Endothelial cell of umbilical vein (primary cell): Measurements from ENCODE around the gene FNDC3A. TPM values are rescaled to one million over a fixed set of nuclear protein-coding genes. Genes with fewer than 3 reads are reported as not detected.

Experiments
- BruUV-seq: library from RNA; stranded (reverse); fragments of 400-500 nt; replicated peaks from 2 replicates; lab custom pipeline; 2021; lab: Mats Ljungman, UMichigan
- CTCF ChIA-PET: fragments of 300-600, 350-600 bp; sonication (Branson Sonifier 250); formaldehyde crosslinking; loops from one replicate; lab custom pipeline; 2021; ENCODE audit warnings: antibody characterized with exemption, inconsistent platforms; lab: Charles Lee
- POLR2A ChIA-PET: fragments of 300-600, 350-600 bp; sonication (Branson Sonifier 250); formaldehyde crosslinking; loops from one replicate; lab custom pipeline; 2021; ENCODE audit warnings: antibody characterized with exemption, inconsistent platforms; lab: Charles Lee
- DNase-seq: peaks from one replicate; pipeline ENCODE4 v3.0.0-alpha.2; 2011; ENCODE audit warnings: low read depth, low spot score
- FAIRE-seq: peaks from 2 replicates; lab custom pipeline; 2011; peaks lifted over from hg19 to GRCh38; lab: Jason Lieb, UNC
- H2AFZ ChIP-seq: 2 replicates; pipeline ENCODE4 v1.6.0; 2012; ENCODE audit warnings: low read depth, low read length, control low read depth, inconsistent platforms
- H3K27ac ChIP-seq: 2 replicates; pipeline ENCODE4 v1.5.1; 2011; ENCODE audit warnings: low read depth, mild to moderate bottlenecking, control low read depth, low read length, moderate library complexity; ENCODE audit not compliant: insufficient read depth
- H3K27me3 ChIP-seq, 2 experiments: 2 replicates each; pipeline versions ENCODE4 v1.6.0 to v1.6.1; 2011; ENCODE audit warnings: low read length in 2 of 2, mixed read lengths in 1 of 2; ENCODE audit not compliant: control insufficient read depth in 2 of 2, insufficient read depth in 2 of 2
- H3K36me3 ChIP-seq, 2 experiments: 2 replicates in 1 of 2; 3 replicates in 1 of 2; pipeline ENCODE4 v1.5.1; 2011; ENCODE audit warnings: low read length in 2 of 2, mild to moderate bottlenecking in 1 of 2, moderate library complexity in 1 of 2; ENCODE audit not compliant: control insufficient read depth in 2 of 2, insufficient read depth in 2 of 2; ENCODE audit errors: extremely low read depth in 1 of 2
- H3K4me1 ChIP-seq: 3 replicates; pipeline ENCODE4 v1.5.1; 2011; ENCODE audit warnings: mild to moderate bottlenecking, low read length; ENCODE audit not compliant: control insufficient read depth, insufficient read depth; ENCODE audit errors: extremely low read depth
- H3K4me2 ChIP-seq: 2 replicates; pipeline ENCODE4 v1.6.1; 2011; ENCODE audit warnings: low read length, control low read depth, mixed read lengths; ENCODE audit not compliant: insufficient read depth
- H3K4me3 ChIP-seq, 3 experiments: fragments of 200-600 bp in 1 of 3; sonication (generic), shearing (Covaris generic) in 1 of 3; replicated peaks in 1 of 3; 2 replicates each; pipeline ENCODE4 v1.5.1; 2011 to 2016; ENCODE audit warnings: control low read depth in 3 of 3, low read length in 3 of 3, mild to moderate bottlenecking in 2 of 3, inconsistent platforms in 1 of 3, low read depth in 1 of 3, moderate library complexity in 1 of 3; ENCODE audit not compliant: insufficient read depth in 1 of 3
- H3K79me2 ChIP-seq: 2 replicates; pipeline ENCODE4 v1.6.0; 2012; ENCODE audit warnings: low read length, inconsistent platforms; ENCODE audit not compliant: control insufficient read depth, insufficient read depth
- H3K9ac ChIP-seq: replicated peaks from 2 replicates; pipeline ENCODE3; 2011; ENCODE audit warnings: low read length, control low read depth; ENCODE audit not compliant: insufficient read depth; ENCODE audit errors: extremely low read depth
- H3K9me1 ChIP-seq: replicated peaks from 3 replicates; pipeline ENCODE4 v1.6.0; 2011; ENCODE audit warnings: mild to moderate bottlenecking, low read length; ENCODE audit not compliant: control insufficient read depth, insufficient read depth; ENCODE audit errors: extremely low read depth
- H3K9me3 ChIP-seq: replicated peaks from 2 replicates; pipeline ENCODE4 v1.5.1; 2012; ENCODE audit warnings: low read length, inconsistent platforms; ENCODE audit not compliant: control insufficient read depth, insufficient read depth
- H4K20me1 ChIP-seq: replicated peaks from 2 replicates; pipeline ENCODE3; 2011; ENCODE audit warnings: mild to moderate bottlenecking, low read length; ENCODE audit not compliant: control insufficient read depth, insufficient read depth; ENCODE audit errors: extremely low read depth
- EZH2 ChIP-seq: IDR thresholded peaks from 2 replicates; pipeline ENCODE4 v1.6.1; 2012; ENCODE audit warnings: borderline replicate concordance, low read depth, mild to moderate bottlenecking, moderate library complexity, low read length, inconsistent platforms; ENCODE audit not compliant: severe bottlenecking
- FOS ChIP-seq: IDR thresholded peaks from 2 replicates; pipeline ENCODE4 v1.6.1; 2011; ENCODE audit warnings: mild to moderate bottlenecking, low read length, moderate library complexity, borderline replicate concordance; ENCODE audit not compliant: insufficient read depth
- GATA2 ChIP-seq: IDR thresholded peaks from 2 replicates; pipeline ENCODE4 v1.7.0; 2011; ENCODE audit warnings: low read depth, mild to moderate bottlenecking, moderate library complexity, mixed read lengths, low read length; ENCODE audit not compliant: insufficient read length, insufficient read depth
- JUN ChIP-seq: IDR thresholded peaks from 2 replicates; pipeline ENCODE4 v1.6.1; 2011; ENCODE audit warnings: borderline replicate concordance, low read depth; ENCODE audit not compliant: insufficient read length, insufficient read depth
- MYC ChIP-seq: IDR thresholded peaks from one replicate; pipeline ENCODE4 v1.6.1; 2011; ENCODE audit warnings: mild to moderate bottlenecking, low read depth, low read length
- POLR2A ChIP-seq: IDR thresholded peaks from 2 replicates; pipeline ENCODE4 v1.6.1; 2012; ENCODE audit warnings: low read depth, mild to moderate bottlenecking, control low read depth, low read length
- POLR2AphosphoS5 ChIP-seq: IDR thresholded peaks from 2 replicates; pipeline ENCODE4 v1.6.1; 2012; ENCODE audit warnings: low read depth, mild to moderate bottlenecking, control low read depth, low read length, moderate library complexity; ENCODE audit not compliant: insufficient read depth
- dilution Hi-C: fragments of 300-500 bp; cut with MboI; formaldehyde crosslinking; loops from one replicate; pipeline ENCODE4 v1.15.0; 2019; ENCODE audit warnings: low sequenced_read_pairs; ENCODE audit not compliant: extremely low pct_ligation_motif_present
- intact Hi-C: fragments of 100-400 bp; cut with micrococcal nuclease; formaldehyde crosslinking; loops from one replicate; pipeline ENCODE4 v1.10.0; 2022
- polyA plus RNA-seq, 4 experiments: library from polyadenylated mRNA; depleted of rRNA in 3 of 4; stranded (reverse) in 3 of 4; unstranded in 1 of 4; fragments of >200 nt; gene quantifications; 2 replicates each; pipeline versions ENCODE4 v1.2.1 to v1.2.3, GENCODE V29; 2011 to 2012; ENCODE audit warnings: missing spikeins in 1 of 4
- total RNA-seq: library from RNA; stranded (reverse); gene quantifications from 2 replicates; pipeline ENCODE4 v1.2.3, GENCODE V29; 2021
- TF ChIP-seq, protein P1 (sequence below): IDR thresholded peaks from 2 replicates; pipeline ENCODE4 v1.6.1; 2011; ENCODE audit not compliant: insufficient read depth, insufficient read length
- TF ChIP-seq, protein P2 (sequence below), 2 donors: IDR thresholded peaks; 1 replicate in 1 of 2; 2 replicates in 1 of 2; pipeline ENCODE4 v1.5.1; 2011; ENCODE audit warnings: low read length in 2 of 2, mild to moderate bottlenecking in 2 of 2, moderate library complexity in 2 of 2, control low read depth in 1 of 2, inconsistent platforms in 1 of 2, low read depth in 1 of 2; ENCODE audit not compliant: insufficient read depth in 1 of 2; ENCODE audit errors: extremely low read depth in 1 of 2

The FNDC3A gene
- total and polyA plus RNA-seq, 2 donors (not counting 3 experiments of a cell fraction or from before 2014, with no cell fraction given) = 26.3 to 50.8 TPM

DNA sequence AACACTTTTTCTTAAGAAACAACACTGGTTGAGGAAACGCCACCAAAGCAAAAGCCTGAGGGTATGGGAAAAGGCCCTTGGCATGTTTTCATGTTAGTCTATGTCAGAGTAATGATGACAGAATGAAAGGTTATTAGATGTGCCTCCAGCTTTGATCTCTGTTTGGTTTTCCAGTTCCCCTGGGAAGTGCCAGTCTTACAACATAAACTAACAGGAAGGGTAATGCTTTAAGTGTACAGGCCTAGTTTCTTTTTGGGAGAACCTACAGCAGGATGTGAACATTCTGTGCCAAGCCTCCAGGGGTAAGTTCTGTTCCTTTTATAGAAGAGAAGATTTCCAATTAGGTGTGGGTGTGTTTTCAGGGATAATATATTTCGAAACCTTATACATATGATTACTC lies 121.7 kb downstream of the FNDC3A start:
- Histone ChIP-seq H3K79me2 (no peaks in the 10 kb centered on the region), H3K27ac (peak overlapping the region; percentile 69), H3K4me3 (no peak overlapping the region), H3K9me3 (no peaks in the 10 kb centered on the region), H3K27me3 (no peaks in the 10 kb centered on the region), H3K36me3 (no peaks in the 10 kb centered on the region), H3K9ac (no peak overlapping the region), H3K4me1 (peaks cover 24% of the 10 kb centered on the region), H3K4me2 (peak overlapping the region; percentile 49), H2AFZ (no peak overlapping the region), H4K20me1 (no peaks in the 10 kb centered on the region), H3K9me1 (no peaks in the 10 kb centered on the region)
- ChIA-PET CTCF (interaction anchor here (1.0 to 6.6 kb wide), 2 partner anchors 10 to 184 kb away, joined by 3 to 123 read pairs; no protein-coding TSS in a partner anchor), POLR2A (no interaction called here)
- dilution Hi-C loops (no loop called here), intact Hi-C loops (loop anchor here (5.0 kb wide), 2 partner anchors 35 to 510 kb away; no protein-coding TSS in a partner anchor)
- TF ChIP-seq JUN = no peak
- TF ChIP-seq POLR2AphosphoS5 = no peak
- no peak for FAIRE-seq
- no TSS peak for BruUV-seq
- DNase-seq = peak; percentile 42

DNA sequence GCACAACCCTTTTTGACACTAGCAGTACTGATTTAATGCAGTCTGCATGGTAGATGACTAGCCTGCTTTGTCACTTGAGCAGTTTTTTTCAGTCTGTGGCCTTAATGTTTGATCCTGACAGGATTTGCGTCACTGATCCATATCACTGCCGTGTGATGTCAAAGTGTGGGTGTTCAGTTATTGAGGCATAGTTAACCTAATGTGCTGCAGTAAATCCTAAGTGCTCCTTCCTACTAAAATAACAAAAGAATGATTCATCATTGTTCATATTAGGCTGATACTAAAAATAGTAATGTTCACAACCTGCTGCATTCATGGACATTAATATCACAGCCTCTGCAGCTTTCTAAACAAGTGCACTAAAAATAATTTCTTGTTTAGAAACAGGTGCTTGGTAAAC lies 122.5 kb downstream of the FNDC3A start:
- no peaks in the 10 kb centered on the region for H3K36me3 ChIP-seq
- POLR2A ChIA-PET = no interaction called here
- no peaks in the 10 kb centered on the region for H3K9me3 ChIP-seq
- H3K9me1 ChIP-seq = no peaks in the 10 kb centered on the region
- no peaks in the 10 kb centered on the region for H4K20me1 ChIP-seq
- H3K4me1 ChIP-seq = peaks cover 24% of the 10 kb centered on the region
- H3K9ac ChIP-seq = peak overlapping the region; percentile 40
- dilution Hi-C loops = no loop called here
- no peak overlapping the region for H2AFZ ChIP-seq
- peak overlapping the region; percentile 70 for H3K27ac ChIP-seq
- CTCF ChIA-PET = interaction anchor here (1.0 to 6.6 kb wide), 2 partner anchors 11 to 183 kb away, joined by 3 to 123 read pairs; no protein-coding TSS in a partner anchor
- no peaks in the 10 kb centered on the region for H3K27me3 ChIP-seq
- BruUV-seq = no TSS peak
- peak; percentile 97 for DNase-seq
- intact Hi-C loops = loop anchor here (1.0 to 5.0 kb wide), 5 partner anchors 12 to 509 kb away; no protein-coding TSS in a partner anchor
- peak overlapping the region; percentile 76 for H3K4me2 ChIP-seq
- no peaks in the 10 kb centered on the region for H3K79me2 ChIP-seq
- peak; percentile 48 for TF ChIP-seq POLR2AphosphoS5
- TF ChIP-seq EZH2 = no peak
- TF ChIP-seq GATA2 = peak; percentile 99
- TF ChIP-seq, protein P1, sequence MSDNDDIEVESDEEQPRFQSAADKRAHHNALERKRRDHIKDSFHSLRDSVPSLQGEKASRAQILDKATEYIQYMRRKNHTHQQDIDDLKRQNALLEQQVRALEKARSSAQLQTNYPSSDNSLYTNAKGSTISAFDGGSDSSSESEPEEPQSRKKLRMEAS = no peak
- peak; percentile 26 for TF ChIP-seq POLR2A
- TF ChIP-seq, protein P2, sequence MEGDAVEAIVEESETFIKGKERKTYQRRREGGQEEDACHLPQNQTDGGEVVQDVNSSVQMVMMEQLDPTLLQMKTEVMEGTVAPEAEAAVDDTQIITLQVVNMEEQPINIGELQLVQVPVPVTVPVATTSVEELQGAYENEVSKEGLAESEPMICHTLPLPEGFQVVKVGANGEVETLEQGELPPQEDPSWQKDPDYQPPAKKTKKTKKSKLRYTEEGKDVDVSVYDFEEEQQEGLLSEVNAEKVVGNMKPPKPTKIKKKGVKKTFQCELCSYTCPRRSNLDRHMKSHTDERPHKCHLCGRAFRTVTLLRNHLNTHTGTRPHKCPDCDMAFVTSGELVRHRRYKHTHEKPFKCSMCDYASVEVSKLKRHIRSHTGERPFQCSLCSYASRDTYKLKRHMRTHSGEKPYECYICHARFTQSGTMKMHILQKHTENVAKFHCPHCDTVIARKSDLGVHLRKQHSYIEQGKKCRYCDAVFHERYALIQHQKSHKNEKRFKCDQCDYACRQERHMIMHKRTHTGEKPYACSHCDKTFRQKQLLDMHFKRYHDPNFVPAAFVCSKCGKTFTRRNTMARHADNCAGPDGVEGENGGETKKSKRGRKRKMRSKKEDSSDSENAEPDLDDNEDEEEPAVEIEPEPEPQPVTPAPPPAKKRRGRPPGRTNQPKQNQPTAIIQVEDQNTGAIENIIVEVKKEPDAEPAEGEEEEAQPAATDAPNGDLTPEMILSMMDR (IDR thresholded peaks at IDR 0.05; ENCODE audit: extremely low read depth in 1 of 2, insufficient read depth in 1 of 2, low read depth in 1 of 2, low read length in 2 of 2) = no peak
- no peak for TF ChIP-seq MYC
- TF ChIP-seq JUN = peak; percentile 95
- TF ChIP-seq FOS = peak; percentile 83
- FAIRE-seq = peak; percentile 83
- H3K4me3 ChIP-seq = peak overlapping the region in 1 of 3 experiments; percentile 12
